ENCODE results near the gene GRIK5. TPM values are rescaled to one million over a fixed set of nuclear protein-coding genes. Genes with fewer than 3 reads are reported as not detected.

GRIK5 gene
- total RNA-seq, 1 donor from 2014 or later, result 14.3 TPM

- no peak for DNase-seq (ENCODE audit: low read depth)
- no peak overlapping the region for H3K4me3 ChIP-seq (ENCODE audit: low read depth, low read length)
- TF ChIP-seq CTCF (conservative IDR thresholded peaks at IDR 0.05; ENCODE audit: low read depth, low read length), result no peak
Observed at GRCh38 chr19:42065051-42065450, 5.0 kb downstream of the GRIK5 start.

GRCh38 chr19:42064432-42064831, 5.6 kb downstream of the GRIK5 start:
- DNase-seq (ENCODE audit: low read depth), result no peak
- no peak overlapping the region for H3K4me3 ChIP-seq (ENCODE audit: low read depth, low read length)
- no peak for TF ChIP-seq CTCF (conservative IDR thresholded peaks at IDR 0.05; ENCODE audit: low read depth, low read length)

GRCh38 chr19:42062381-42062780, 7.6 kb downstream of the GRIK5 start:
- no peak for DNase-seq (ENCODE audit: low read depth)
- H3K4me3 ChIP-seq (ENCODE audit: low read depth, low read length), result no peak overlapping the region
- no peak for TF ChIP-seq CTCF (conservative IDR thresholded peaks at IDR 0.05; ENCODE audit: low read depth, low read length)

GRCh38 chr19:42060117-42060516, 9.9 kb downstream of the GRIK5 start:
- H3K4me3 ChIP-seq (ENCODE audit: low read depth, low read length), result no peak overlapping the region
- TF ChIP-seq CTCF (conservative IDR thresholded peaks at IDR 0.05; ENCODE audit: low read depth, low read length), result no peak
- DNase-seq (ENCODE audit: low read depth), result no peak

GRCh38 chr19:42059196-42059595, 10.8 kb downstream of the GRIK5 start:
- no peak for DNase-seq (ENCODE audit: low read depth)
- no peak for TF ChIP-seq CTCF (conservative IDR thresholded peaks at IDR 0.05; ENCODE audit: low read depth, low read length)
- no peak overlapping the region for H3K4me3 ChIP-seq (ENCODE audit: low read depth, low read length)

- TF ChIP-seq CTCF (conservative IDR thresholded peaks at IDR 0.05; ENCODE audit: low read depth, low read length), result no peak
Observed at GRCh38 chr19:42057846-42058245, 12.2 kb downstream of the GRIK5 start.

GRCh38 chr19:42054205-42054604, 15.8 kb downstream of the GRIK5 start:
- no peak for DNase-seq (ENCODE audit: low read depth)
- H3K4me3 ChIP-seq (ENCODE audit: low read depth, low read length), result no peak overlapping the region
- TF ChIP-seq CTCF (conservative IDR thresholded peaks at IDR 0.05; ENCODE audit: low read depth, low read length), result no peak

More at GRCh38 chr19:42057846-42058245, 12.2 kb downstream of the GRIK5 start:
- no peak overlapping the region for H3K4me3 ChIP-seq (ENCODE audit: low read depth, low read length)
- DNase-seq (ENCODE audit: low read depth), result no peak
